ENCODE results near the gene LIPC.

DNA sequence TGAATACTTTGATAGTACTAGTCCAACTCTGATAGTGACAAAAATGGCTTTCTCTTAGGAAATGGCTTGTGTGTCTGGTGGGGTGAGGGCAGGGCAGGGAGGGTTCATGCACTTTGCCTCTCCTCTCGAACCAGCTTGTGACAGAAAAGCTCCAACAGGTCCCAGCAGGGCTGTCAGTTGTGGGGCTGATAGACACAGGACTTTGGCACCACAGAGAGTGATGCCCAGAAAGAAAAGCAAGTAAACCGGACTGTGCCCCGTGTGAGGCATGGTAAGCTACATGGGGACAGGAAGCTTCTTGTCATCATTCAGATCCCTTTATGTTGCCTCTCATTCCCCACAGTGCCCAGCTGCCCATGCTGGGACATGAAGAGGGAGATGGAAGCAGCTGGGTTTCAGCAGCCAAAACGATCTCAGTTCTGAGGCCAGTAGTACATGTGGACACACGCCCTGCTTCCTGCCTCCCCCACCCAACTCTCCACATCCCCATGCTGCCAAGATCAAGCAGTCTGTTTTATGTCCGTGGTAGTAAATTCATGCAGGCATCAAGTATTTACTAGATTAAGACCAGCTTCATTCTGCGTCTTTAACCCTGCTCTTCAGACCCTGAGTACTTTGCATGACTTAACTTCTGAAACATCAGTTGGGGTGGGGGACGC is 29.7 kb upstream of the LIPC start:
- TF ChIP-seq POLR2A (IDR thresholded peaks at IDR 0.05), result no peak
- TF ChIP-seq EP300 (IDR thresholded peaks at IDR 0.05), result no peak
- TF ChIP-seq POLR2AphosphoS5 (IDR thresholded peaks at IDR 0.05), result peak; percentile 42 to 91 (median 75)
- TF ChIP-seq, protein P1, sequence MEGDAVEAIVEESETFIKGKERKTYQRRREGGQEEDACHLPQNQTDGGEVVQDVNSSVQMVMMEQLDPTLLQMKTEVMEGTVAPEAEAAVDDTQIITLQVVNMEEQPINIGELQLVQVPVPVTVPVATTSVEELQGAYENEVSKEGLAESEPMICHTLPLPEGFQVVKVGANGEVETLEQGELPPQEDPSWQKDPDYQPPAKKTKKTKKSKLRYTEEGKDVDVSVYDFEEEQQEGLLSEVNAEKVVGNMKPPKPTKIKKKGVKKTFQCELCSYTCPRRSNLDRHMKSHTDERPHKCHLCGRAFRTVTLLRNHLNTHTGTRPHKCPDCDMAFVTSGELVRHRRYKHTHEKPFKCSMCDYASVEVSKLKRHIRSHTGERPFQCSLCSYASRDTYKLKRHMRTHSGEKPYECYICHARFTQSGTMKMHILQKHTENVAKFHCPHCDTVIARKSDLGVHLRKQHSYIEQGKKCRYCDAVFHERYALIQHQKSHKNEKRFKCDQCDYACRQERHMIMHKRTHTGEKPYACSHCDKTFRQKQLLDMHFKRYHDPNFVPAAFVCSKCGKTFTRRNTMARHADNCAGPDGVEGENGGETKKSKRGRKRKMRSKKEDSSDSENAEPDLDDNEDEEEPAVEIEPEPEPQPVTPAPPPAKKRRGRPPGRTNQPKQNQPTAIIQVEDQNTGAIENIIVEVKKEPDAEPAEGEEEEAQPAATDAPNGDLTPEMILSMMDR (IDR thresholded peaks at IDR 0.05), result no peak

Data from sigmoid colon (tissue), 4 donors.